B cell (primary cell): ENCODE data around the gene COMMD4.

Experiments
- EZH2 ChIP-seq: IDR thresholded peaks from 2 replicates; pipeline ENCODE4 v1.6.1; 2012; ENCODE audit warnings: borderline replicate concordance, low read depth, mild to moderate bottlenecking, moderate library complexity, low read length; ENCODE audit not compliant: insufficient read depth, poor library complexity, severe bottlenecking
- TF ChIP-seq, protein P1 (sequence below): fragments of 200-600 bp; IDR thresholded peaks from one replicate; pipeline ENCODE4 v1.8.0; 2022; ENCODE audit warnings: antibody characterized with exemption, mild to moderate bottlenecking

- TF ChIP-seq, protein P1, sequence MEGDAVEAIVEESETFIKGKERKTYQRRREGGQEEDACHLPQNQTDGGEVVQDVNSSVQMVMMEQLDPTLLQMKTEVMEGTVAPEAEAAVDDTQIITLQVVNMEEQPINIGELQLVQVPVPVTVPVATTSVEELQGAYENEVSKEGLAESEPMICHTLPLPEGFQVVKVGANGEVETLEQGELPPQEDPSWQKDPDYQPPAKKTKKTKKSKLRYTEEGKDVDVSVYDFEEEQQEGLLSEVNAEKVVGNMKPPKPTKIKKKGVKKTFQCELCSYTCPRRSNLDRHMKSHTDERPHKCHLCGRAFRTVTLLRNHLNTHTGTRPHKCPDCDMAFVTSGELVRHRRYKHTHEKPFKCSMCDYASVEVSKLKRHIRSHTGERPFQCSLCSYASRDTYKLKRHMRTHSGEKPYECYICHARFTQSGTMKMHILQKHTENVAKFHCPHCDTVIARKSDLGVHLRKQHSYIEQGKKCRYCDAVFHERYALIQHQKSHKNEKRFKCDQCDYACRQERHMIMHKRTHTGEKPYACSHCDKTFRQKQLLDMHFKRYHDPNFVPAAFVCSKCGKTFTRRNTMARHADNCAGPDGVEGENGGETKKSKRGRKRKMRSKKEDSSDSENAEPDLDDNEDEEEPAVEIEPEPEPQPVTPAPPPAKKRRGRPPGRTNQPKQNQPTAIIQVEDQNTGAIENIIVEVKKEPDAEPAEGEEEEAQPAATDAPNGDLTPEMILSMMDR = peak; percentile 74
- no peak for TF ChIP-seq EZH2
Measured at GRCh38 chr15:75367913-75368688, 32.2 kb downstream of the COMMD4 start, which contains the start of gene MAN2C1.
